ENCODE results near the gene FBXO24.

GRCh38 chr7:100577507-100577906 is 8.6 kb upstream of the FBXO24 start:
- TF ChIP-seq SUPT20H (IDR thresholded peaks at IDR 0.05; ENCODE audit: borderline replicate concordance, control insufficient read depth, low read depth, low read length) (no peak), CTCF (IDR thresholded peaks at IDR 0.05 in 2 of 3, conservative IDR thresholded peaks at IDR 0.05 in 1 of 3; ENCODE audit: control insufficient read depth in 2 of 3, extremely low read depth in 1 of 3, insufficient read depth in 1 of 3, low read depth in 3 of 3, low read length in 3 of 3) (no peak), YY1 (IDR thresholded peaks at IDR 0.05; ENCODE audit: low read depth, low read length) (no peak)

Data from GM12878 (cell line).